ENCODE results near the gene ZCCHC4. TPM values are rescaled to one million over a fixed set of nuclear protein-coding genes. Genes with fewer than 3 reads are reported as not detected.
A peak's percentile ranks its signal among the peaks of the same experiment; 100 is the strongest.

The ZCCHC4 gene
- total RNA-seq, 1 experiment from 2014 or later: 9.8 TPM

DNA sequence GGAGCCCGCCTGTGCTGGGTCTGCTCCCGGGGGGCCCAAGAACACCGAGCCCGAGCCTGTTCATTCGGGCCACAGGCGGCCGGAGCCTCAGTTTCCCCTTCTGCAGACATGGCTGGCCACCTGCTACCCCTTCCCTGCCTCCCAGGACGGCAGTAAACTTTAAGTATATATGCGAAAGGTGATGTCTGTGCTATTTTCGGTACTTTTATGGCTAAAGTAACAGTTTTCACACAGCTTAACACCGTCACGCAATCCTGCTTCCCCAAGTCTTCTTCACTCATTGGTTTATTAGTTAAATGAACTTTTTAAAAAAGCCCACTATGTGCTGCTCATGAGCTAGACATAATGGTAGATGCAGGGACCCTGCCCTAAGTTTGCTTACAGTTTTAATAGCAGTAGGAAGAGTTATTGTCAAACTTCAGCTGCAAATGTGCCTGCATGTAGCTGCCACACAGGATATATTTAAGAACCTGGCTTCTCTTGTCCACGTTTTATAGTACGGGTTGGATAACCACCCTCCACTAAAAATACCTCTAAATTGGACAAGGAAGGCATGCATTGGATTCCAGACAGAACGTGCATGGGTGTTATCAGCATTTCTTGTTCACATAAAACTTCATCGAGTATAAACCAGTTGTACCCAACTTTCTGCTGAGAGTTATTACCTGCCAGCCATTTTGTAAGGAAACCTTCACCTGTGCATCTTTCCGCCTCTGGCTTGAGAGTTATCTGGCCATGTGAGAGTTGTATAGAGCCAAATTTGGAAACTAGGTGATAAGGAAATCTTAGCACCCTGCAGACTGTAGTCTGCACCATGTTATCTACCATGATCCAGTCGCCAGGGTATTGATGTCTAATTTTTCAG is 65.2 kb downstream of the ZCCHC4 start:
- peak; percentile 1 for DNase-seq (ENCODE audit: low spot score)

DNA sequence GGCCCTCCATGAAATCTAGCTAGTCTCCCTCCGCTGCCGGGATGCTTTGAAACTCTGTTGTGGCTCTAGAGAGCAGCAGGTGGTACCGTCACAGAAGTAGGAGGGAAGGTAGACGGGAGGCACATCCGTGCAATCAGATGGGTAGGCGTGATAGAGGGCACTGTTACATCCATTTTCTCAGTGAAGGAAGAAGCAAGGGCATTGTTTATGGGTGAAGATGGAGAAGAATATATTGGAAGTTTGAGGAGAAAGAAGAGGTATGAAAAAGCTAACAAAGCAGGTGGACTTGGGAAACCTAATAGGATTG is 65.8 kb downstream of the ZCCHC4 start:
- no peak for DNase-seq (ENCODE audit: low spot score)

DNA sequence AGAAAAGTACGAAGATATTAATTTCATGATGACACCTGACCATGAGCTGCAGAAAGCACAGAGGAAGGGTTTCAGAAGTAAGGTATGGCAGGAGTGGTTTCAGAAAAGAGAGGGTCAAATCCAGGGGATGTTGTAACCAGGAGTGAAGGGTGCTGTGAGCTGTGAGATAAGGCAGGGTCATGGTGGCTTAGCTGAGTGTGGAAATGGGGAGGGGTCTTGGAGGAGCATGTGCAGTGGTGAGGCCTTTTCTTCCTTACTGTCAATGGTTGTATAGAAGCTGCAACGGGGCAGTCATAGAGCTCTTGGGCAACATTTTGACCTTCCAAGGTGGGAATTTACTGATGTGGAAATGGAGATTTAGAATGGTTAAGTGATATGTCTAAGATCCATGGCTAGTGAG is 67.0 kb downstream of the ZCCHC4 start:
- DNase-seq (ENCODE audit: low spot score): no peak

DNA sequence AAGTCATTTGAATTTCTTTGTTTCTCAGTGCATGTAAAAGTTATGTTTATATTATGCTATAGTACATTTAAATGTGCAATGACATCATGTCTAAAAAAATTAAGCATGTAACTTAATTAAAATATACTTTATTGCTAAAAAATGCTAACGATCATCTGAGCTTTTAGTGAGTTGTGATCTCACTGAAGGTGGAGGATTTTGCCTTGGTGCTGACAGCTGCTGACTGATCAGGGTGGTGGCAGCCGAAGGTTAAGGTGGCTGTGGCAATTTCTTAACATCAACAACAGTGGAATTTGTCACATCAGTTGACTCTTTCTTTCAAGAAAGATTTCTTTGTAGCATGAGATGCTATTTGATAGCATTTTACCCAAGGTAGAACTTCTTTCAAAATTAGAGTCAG is 71.1 kb downstream of the ZCCHC4 start:
- no peak for DNase-seq (ENCODE audit: low spot score)

GRCh38 chr4:25386926-25387325 is 74.4 kb downstream of the ZCCHC4 start:
- no peak for DNase-seq (ENCODE audit: low spot score)

GRCh38 chr4:25397305-25397704 is 84.7 kb downstream of the ZCCHC4 start:
- DNase-seq (ENCODE audit: low spot score): no peak

DNA sequence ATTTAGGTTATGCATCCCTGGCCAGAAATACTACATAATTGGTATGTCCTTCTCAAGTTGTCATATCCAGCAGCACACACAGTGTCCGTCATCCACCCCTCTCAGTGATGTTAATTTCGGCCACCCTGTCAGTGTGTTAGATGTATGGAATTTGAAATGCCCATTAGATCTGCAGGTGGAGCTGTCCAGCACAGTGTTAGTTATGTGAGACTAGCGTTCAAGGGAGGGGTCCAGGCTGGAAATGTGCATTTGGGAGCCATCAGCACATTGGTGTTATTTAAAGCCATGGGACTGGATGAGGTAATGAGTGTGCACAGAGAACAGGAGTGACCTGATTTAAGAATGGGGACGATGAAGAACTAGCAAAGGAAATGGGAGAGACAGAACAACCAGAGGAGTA is 86.9 kb downstream of the ZCCHC4 start:
- no peak for DNase-seq (ENCODE audit: low spot score)

- peak; percentile 52 for DNase-seq (ENCODE audit: low spot score)
Observed at GRCh38 chr4:25401066-25401465, 88.5 kb downstream of the ZCCHC4 start.

- DNase-seq (ENCODE audit: low spot score): no peak
Observed at GRCh38 chr4:25402521-25402920, 89.9 kb downstream of the ZCCHC4 start.

DNA sequence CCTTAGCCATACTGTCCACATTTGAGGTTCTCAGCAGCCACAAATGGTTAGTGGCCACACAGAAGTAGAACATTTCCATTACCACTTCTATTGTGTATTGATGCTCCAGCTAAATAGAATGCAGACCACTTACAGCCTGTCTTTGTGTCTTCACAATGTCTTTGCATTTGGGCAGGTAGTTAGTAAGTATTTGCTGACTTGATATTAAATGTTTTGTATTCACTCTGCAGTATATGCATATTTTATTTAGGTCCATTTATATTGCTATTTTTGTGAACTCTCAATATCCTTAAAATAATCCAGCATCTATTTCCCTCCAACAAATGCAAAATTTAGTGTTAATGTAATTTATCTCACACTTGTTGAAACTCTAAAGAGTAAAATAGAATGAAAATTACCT is 91.1 kb downstream of the ZCCHC4 start:
- DNase-seq (ENCODE audit: low spot score): no peak

- no peak for DNase-seq (ENCODE audit: low spot score)
Observed at GRCh38 chr4:25405453-25405852, 92.9 kb downstream of the ZCCHC4 start.

DNA sequence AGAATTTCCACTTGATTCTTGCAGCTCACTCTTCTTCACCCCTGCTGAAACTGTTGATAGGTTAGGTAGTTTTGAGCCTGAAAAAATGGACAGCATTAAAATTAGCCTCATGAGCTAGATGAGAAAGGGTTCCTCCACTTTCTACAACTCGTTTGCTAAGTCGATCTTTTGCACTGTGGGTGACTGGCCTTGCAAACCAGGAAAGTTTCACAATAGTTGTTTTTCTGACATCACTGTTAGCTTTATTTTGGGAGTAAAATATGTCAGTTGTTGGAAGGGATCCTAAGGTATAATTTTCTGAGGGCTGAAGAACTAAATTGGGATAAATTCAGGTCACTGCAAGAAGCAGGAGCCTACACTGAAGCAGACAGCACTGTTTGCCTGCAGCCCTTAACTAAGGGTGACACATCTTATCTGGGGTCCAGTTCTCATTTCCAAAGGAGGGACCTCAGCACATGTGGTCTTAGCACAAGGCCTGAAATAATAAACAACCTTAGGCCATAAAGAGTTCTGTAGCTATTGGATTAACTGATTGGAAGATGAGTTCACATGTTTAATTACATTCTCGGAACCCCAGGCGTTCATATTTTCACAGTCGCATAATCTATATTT is 93.6 kb downstream of the ZCCHC4 start:
- DNase-seq (ENCODE audit: low spot score): no peak

GRCh38 chr4:25410820-25411529 is 98.4 kb downstream of the ZCCHC4 start:
- no peak for DNase-seq (ENCODE audit: low spot score)

GRCh38 chr4:25413261-25413660 is 100.7 kb downstream of the ZCCHC4 start:
- DNase-seq (ENCODE audit: low spot score): no peak

DNA sequence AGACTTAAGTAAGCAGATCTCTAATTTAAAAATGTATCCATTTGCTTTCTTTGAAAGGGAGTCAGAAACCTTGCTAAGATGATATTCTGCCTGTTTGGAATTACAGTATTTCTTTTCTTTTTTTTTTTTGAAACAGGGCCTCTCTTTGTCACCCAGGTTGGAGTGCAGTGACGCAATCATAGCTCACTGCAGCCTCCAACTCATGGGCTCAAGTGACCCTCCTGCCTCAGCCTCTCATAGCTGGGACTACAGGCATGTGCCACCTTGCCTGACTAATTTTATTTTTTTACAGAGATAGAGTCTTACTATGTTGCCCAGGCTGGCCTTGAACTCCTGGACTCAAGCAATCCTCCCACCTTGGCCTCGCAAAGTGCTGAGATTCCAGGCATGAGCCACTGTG is 104.4 kb downstream of the ZCCHC4 start:
- no peak for DNase-seq (ENCODE audit: low spot score)

Other genes starting within 250 kb of the ZCCHC4 start
- 4.7 and 10.0 TPM in 2 replicates for gene SEPSECS, start 152.3 kb upstream of the ZCCHC4 start, total RNA-seq (2014; rRNA removed; shearing (Covaris generic))
- gene PI4K2B, start 78.7 kb upstream of the ZCCHC4 start, total RNA-seq (2014; rRNA removed; shearing (Covaris generic)): 46.1 and 48.0 TPM in 2 replicates
- 32.9 and 33.2 TPM in 2 replicates for gene ANAPC4, start 64.5 kb downstream of the ZCCHC4 start, total RNA-seq (2014; rRNA removed; shearing (Covaris generic))